Measurements from ENCODE around the gene MDC1.
"Not testable (repeated sequence)": the region's sequence is repeated elsewhere in the genome, so short reads cannot be mapped to it uniquely, and the experiment has no call there.

MDC1 gene

GRCh38 chr6:30681766-30682142, 35.3 kb downstream of the MDC1 start:
- no peak for DNase-seq (ENCODE audit: low read depth, low spot score)

DNA sequence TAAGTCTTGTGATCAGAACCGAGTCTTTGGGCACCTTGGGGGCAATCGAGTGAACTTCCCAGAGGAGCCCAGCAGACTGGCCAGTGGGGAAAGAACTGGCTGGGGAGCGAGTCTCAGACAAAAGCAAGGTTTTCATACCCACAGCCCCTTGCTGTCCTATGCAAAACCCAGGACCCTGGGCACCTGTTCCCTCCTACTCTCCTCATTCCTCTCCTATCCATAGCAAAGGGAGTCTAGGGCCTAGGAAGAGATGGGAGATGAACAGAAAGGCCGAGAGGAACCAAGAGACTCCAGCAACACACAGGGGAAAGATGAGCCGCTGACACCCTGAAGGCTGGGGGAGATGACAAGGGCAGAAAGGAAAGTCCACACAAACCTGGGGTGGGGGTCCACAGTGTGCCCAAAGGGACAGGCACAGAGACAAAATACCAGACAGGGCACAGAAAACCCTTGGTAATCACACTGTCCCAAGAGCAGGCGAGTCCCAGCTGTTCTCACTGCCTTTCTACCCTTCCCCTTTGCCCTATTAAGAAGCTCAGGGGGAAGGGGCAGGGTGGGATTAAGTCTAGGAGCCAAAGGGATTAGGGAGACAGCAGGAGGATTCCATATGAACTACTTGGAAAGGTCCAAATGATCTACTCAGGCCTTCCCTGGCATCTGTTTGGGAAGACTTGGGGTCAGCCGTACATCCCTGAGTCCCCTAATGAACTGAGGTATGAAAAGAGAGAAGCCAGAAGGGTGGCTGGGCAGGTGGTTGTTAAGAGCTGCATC, 37.1 kb downstream of the MDC1 start:
- no peak for DNase-seq (ENCODE audit: low read depth, low spot score)

DNA sequence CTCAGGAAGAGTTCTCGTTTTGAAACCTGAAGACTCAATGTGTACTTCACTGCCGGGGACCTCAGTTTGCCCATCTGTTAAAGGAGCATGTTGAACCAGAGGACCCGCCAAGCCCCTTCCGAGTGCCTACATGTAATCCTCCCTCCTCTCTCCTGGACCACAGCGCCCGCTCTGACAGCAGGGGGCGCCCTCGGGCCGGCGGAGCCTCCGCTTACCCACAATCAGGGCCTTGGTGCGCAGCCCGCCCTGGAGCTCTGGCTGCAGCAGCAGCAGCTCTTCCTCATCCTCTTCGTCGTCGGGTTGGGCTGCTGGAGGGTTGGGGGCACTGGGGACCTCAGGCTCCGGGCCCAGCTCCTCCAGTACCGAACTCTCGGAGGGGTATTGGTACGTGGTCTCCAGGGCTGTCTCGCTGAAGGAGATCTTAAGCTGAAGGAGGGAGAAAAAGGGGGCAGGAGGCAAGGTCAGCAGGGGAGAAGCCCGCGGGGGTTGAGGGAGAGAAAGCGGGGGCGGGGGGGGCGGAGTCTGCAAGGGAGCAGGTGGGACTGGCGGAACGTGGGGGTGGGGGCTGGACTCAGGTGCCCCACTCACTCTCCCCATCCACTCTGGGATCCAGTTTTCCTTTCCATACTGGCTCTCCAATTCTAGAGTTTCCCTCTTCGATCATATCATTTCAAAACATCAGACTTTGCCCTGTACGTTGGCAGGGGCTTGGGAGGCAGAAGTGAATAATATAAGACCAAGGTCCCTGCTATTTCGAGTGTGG, 37.9 kb downstream of the MDC1 start:
- DNase-seq (ENCODE audit: low read depth, low spot score): peak; percentile 81

- DNase-seq (ENCODE audit: low read depth, low spot score): no peak
Observed at GRCh38 chr6:30676660-30677285, 40.3 kb downstream of the MDC1 start.

- peak; percentile 74 for DNase-seq (ENCODE audit: low read depth, low spot score)
Observed at GRCh38 chr6:30672445-30673253, 44.4 kb downstream of the MDC1 start, which contains the start of gene DHX16. TSS of gene DHX16 (minus strand) at chr6:30673006. CDS start at chr6:30672841, 165 bp downstream.

DNA sequence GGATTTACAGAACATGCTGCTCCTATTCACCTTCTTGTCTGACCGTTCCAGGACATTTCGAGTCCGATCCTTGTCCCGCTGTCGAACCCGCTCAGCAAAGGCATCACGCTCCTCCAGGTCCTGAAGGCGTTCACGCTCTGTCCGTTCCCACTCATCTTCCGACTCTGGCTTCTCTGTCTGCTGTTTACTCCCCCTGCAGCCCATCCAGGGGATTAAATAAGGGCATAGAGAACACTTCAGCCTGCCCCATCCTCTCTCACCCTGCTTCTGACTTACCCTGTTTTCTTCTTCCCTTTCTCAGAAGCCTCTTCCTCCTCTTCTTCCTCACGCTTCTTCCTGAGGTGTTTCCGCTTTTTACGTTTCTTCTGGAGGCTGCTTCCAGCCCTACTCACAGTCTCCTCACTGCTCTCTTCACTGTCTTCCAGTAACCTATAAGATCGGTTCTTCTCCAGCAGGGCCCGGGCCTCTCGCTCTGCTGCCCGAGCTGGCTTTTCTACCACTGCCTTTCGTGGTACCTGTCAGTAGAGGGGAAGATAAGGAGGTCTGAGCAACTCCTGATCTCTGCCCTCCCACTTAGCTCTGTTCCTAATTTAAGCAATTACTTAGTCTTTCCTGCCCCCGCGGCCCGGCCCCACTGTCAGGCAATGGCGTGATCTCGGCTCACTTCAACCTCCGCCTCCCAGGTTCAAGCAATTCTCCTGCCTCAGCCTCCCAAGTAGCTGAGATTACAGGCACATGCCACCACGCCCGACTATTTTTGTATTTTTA, 46.1 kb downstream of the MDC1 start:
- no peak for DNase-seq (ENCODE audit: low read depth, low spot score)

DNA sequence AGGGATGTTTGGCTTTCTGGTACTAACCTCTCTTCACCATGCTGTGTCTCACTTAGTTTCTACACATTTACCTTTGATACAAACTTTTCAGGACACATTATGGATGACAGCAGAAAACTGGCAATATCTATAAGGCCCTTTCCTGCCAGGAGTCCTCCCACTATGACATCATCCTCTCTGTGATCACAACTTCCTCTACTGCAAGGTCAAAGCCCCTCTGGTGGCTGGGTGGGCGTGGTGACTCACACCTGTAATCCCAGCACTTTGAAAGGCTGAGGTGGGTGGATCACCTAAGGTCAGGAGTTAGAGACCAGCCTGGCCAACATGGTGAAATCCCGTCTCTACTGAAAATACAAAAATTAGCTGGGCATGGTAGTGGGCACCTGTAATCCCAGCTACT, 50.8 kb downstream of the MDC1 start:
- DNase-seq (ENCODE audit: low read depth, low spot score): not testable (repeated sequence)

GRCh38 chr6:30664994-30665767, 51.9 kb downstream of the MDC1 start:
- DNase-seq (ENCODE audit: low read depth, low spot score): no peak

DNA sequence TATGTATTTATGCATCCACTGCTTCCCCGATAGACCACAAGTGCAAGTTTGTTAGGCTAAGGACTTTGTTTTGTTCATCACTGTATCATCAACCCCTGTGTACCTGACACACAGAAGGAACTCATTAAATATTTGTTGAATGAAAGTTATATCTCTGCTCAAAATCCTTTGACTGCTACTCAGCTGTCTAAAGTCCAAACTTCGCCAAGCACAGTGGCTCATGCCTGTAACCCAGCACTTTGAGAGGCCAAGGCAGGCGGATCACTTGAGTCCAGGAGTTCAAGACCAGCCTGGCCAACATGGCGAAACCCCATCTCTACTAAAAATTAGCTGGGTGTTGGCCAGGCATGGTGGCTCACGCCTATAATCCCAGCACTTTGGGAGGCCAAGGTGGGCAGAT, 59.2 kb downstream of the MDC1 start:
- DNase-seq (ENCODE audit: low read depth, low spot score): not testable (repeated sequence)

- DNase-seq (ENCODE audit: low read depth, low spot score): no peak
Observed at GRCh38 chr6:30657454-30657853, 59.6 kb downstream of the MDC1 start.

- no peak for DNase-seq (ENCODE audit: low read depth, low spot score)
Observed at GRCh38 chr6:30656513-30656912, 60.6 kb downstream of the MDC1 start.

- DNase-seq (ENCODE audit: low read depth, low spot score): no peak
Observed at GRCh38 chr6:30655743-30656094, 61.4 kb downstream of the MDC1 start.

- DNase-seq (ENCODE audit: low read depth, low spot score): no peak
Observed at GRCh38 chr6:30654798-30655742, 62.0 kb downstream of the MDC1 start.

DNA sequence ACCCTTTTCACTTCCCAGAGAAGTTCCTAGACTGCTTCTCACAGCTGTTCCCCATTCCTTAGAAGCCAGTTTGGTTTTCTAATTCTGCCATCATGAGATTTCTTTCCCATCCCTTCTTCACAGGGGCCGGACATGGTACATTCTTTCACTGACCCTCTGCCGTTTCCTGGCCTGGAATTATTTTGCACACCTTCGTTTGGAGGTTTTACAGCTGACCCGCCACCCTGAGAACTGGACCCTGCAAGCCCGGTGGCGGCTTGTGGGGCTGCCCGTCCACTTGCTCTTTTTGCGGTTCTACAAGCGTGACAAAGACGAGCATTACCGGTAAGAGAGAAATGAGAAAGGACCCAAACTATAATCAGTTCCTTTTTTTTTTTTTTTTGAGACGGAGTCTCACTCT, 65.9 kb downstream of the MDC1 start:
- no peak for DNase-seq (ENCODE audit: low read depth, low spot score)

All from activated naive CD8-positive, alpha-beta T cell treated with anti-CD3 and anti-CD28 coated beads, Interleukin-2, amount 50 U/mL, for 16 hours (primary cell).